HG02938 (cell line): ENCODE results near the gene PSMB3.
"Not testable (repeated sequence)": the region's sequence is repeated elsewhere in the genome, so short reads cannot be mapped to it uniquely, and the experiment has no call there.

Experiments
- ATAC-seq: cut with Tn5 transposase; IDR thresholded peaks from one replicate; pipeline ENCODE4 v1.9.1; 2021; ENCODE audit warnings: mild to moderate bottlenecking, moderate library complexity; ENCODE audit not compliant: unreplicated experiment

PSMB3 gene

GRCh38 chr17:38715216-38715943 lies 37.2 kb upstream of the PSMB3 start:
- ATAC-seq, result no peak

GRCh38 chr17:38716368-38717005 lies 36.1 kb upstream of the PSMB3 start:
- ATAC-seq, result no peak

DNA sequence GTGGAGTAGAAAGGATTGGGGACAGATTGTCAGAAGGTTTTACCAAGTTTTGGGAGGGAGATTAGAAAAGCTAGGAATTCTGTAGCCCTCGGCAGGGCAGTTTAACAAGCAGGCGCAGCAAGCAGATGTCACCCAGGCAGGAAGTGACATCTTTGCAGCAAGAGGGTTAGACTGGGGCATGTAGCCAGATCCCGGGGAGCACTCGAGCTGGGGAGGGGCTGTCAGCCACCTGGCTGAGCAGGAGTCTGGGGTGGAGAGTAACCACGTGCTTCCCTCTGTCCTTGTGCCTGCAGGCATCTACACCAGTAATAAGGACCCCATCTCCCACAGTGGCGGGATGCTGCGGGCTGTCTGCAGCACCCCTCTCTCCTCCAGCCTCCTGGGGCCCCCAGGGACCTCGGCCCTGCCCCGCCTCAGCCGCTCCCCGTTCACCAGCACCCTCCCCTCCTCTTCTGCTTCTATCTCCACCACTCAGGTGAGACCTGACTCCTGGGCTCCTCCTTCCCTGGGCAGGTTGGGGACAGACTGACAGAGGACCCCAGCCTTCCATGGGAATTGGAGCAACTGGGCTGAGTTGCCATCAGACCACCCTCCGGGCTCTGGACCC lies 35.3 kb upstream of the PSMB3 start:
- ATAC-seq, result no peak

DNA sequence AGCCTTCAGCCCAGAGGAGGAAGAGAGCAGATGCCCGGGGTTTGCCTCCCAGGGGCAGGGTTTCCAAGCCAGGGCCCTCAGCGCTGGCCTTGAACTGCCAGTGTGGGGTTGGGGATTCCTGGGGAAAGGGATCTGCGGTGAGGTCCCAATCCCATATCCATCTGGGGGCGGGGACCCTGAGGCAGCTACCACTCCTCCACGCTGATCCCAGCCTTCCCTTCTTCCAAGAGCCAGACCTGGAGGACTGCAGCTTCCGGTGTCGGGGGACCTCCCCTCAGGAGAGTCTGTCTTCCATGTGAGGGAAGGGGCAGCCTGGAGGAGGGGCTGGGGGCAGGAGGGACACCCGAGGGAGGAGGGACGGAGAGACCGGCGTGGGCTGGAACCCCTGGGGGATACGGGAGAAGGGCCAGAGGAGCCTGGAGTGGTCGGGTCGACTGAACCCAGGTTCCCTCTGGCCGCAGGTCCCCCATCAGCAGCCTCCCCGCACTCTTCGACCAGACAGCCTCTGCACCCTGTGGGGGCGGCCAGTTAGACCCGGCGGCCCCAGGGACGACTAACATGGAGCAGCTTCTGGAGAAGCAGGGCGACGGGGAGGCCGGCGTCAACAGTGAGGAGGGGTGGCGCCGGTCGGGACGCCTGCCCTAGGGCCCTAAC lies 33.1 kb upstream of the PSMB3 start:
- ATAC-seq, result no peak

DNA sequence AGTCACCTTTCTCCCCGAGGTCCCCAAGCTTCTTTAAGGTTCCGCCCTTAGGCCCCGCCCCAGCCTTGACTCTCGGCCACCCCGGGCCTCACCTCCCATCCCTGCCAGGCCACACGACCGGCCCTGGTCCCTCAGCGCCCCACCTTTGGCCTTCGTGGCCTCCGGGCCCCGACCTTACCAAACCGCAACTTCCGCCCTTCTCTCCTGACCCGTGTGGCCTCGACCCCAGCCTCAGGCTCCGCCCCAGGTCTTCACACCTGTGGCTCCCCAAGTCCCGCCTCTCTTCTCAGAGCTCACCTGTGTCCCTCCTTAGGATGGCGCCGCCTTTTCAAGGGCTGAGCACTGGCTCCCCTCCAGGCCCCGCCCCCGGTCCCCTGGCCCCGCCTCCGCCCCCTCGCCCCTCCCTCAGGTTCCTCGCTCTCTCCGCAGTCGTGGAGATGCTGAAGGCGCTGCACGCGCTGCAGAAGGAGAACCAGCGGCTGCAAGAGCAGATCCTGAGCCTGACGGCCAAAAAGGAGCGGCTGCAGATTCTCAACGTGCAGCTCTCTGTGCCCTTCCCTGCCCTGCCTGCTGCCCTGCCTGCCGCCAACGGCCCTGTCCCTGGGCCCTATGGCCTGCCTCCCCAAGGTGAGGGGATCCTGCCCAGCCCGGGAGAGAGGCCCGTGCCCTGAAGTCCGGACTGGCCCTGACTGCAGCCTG lies 32.4 kb upstream of the PSMB3 start:
- no peak for ATAC-seq

DNA sequence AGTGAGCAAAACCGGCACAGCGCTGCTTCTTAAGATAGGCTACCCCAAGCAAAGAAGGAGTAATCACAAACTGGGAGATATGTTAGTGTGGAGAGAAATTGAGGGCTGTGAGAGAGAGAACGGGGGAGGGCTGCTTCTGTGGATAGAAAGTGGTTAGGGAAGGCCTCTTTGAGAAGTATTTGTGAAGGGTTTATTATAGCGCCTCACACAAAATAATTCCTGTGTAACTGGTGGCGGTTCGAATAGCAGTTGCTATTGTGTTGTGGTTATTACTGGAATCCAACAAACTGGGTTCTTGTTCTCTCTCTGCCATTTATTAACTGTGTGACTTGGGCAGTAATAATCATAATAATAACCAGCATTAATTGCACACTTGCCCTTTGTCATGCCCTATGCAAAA lies 31.6 kb upstream of the PSMB3 start:
- no peak for ATAC-seq

DNA sequence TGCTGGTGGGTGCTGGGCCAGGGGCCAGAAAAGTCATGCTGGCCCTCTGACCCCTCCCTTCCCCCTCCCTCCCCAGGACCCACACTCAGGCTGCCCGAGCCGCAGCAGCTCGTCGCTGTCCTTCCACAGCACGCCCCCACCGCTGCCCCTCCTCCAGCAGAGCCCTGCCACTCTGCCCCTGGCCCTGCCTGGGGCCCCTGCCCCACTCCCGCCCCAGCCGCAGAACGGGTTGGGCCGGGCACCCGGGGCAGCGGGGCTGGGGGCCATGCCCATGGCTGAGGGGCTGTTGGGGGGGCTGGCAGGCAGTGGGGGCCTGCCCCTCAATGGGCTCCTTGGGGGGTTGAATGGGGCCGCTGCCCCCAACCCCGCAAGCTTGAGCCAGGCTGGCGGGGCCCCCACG lies 30.7 kb upstream of the PSMB3 start:
- no peak for ATAC-seq

GRCh38 chr17:38724337-38724988 lies 28.1 kb upstream of the PSMB3 start:
- no peak for ATAC-seq

- no peak for ATAC-seq
These were observed 27.5 kb upstream of the PSMB3 start for GRCh38 chr17:38725066-38725465.

DNA sequence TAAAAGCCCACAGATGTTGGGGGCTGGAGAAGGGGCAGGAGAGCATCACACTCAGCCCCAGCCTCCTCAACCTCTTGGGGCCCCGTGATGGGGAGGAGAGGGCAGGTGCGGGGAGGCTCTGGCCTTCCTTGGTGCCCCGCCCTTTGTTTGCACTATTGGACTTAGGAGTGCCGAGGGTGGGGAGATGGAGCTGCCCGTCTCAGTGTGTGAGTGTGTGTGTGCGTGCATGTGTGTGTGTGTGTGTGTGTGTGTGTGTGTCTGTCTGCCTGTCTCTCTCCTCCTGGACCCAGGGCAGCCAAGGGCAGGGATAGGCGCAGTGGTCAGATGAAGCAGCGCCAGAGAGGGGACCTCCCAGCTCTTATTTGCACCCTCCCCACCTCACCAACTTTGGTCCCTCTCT lies 26.4 kb upstream of the PSMB3 start:
- not testable (repeated sequence) for ATAC-seq

GRCh38 chr17:38727736-38728135 lies 24.8 kb upstream of the PSMB3 start:
- ATAC-seq, result no peak

GRCh38 chr17:38728290-38728831 lies 24.2 kb upstream of the PSMB3 start:
- ATAC-seq, result no peak

DNA sequence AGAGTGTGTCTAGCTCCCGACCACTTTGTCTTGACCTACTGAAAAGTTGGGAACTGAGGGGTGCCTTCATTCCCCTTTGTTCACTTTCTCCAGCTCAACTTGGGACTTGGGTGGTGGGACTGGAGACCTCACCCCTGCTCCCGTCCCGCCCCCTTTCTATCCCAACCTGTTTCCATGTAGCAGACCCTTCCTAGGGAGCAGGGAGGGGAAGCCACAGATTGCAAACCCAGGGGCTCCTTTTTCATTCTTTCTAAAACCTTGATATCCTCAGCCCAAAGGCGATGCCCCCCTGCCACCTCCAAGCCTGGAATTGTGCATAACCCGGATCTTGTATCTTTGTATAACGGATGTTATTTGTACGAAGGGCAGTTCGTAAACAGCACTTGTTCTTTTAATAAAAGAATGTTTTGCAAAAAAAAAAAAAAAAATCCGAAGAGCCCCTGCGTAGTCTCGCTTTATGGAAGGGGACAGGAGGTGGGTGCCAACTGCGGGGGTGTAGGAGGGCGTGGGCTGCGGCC lies 23.1 kb upstream of the PSMB3 start:
- ATAC-seq, result no peak

- peak; percentile 50 for ATAC-seq
These were observed 22.5 kb upstream of the PSMB3 start, which contains the start of gene CISD3 for GRCh38 chr17:38729886-38730525. CISD3 (plus strand) TSS chr17:38730341; CDS start chr17:38730359, 18 bp downstream.

GRCh38 chr17:38730526-38731379 lies 21.8 kb upstream of the PSMB3 start:
- ATAC-seq, result no peak

DNA sequence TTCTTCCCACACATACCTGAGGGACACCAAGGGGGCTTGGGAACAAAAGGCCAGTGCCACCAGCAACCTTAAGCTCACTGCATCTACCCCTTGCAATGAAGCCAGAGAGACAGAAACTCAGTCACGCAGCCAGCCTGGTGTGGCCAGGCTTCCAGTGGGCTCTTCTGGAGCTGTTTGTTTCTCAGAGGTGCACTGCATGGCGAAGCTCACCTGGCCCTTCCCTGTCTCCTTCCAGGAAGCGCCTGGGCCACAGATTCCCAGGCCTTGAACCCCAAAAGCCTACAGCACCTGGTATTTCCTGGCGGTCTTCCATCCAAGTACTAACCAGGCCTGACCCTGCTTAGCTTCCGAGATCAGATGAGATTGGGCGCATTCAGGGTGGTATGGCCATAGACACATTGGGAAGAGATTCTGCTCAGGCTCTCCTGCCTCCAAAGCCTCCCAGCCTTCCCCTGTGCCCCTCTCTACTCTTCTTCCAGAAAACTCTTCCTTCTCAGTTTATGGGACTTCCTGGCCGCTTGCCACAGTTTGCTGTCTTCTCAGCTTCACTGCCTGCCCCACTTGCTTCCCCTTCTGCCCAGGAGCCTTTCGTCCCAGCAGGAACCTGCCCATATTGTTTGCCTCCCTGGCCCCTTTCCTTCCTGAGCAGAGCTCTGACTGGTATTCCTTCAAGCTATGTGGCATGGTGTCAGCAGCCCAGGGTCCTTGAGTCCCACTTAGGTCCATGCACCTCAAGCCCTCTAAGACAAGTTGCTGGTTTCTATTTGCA lies 20.8 kb upstream of the PSMB3 start:
- no peak for ATAC-seq

DNA sequence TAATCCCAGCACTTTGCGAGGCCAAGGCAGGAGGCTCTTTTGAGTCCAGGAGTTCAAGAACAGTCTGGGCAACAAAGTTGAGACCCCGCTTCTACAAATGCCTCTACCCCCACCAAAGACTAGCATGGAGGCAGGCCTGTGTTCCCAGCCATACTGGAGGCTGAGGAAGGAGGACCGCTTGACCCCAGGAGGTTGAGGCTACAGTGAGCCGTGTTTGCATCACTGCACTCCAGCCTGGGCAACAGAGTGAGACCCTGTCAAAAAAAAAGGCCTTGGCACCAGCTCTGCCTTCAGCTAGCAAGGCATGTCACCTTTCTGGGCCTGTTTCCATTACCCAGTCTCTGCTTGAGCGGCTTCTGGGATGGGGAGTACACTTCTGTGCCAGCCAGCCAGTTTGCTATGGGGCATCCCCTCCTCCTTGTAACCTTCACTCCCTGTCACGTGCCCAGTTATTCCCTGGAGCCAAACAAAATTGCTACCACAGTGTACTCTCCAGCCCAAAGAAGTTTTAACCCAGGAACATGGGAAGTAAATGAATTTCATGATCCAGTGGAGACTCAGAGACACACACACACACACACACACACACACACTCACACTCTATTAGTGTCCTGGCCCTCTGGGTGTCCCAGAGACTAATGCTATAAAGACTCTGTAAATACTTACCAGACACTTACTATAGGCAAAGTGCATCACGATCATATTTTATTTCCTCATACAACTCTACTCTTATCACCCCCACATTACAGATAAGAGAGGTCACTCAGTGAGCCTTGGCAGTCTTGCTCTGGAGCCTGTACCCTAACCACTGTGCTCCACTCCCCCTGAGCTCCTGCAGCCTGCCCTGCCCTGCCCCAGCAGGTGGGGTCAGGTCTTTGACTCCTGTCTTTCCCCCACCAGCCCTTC lies 19.9 kb upstream of the PSMB3 start:
- no peak for ATAC-seq
